ENCODE data around the gene MBOAT1.

Gene MBOAT1

DNA sequence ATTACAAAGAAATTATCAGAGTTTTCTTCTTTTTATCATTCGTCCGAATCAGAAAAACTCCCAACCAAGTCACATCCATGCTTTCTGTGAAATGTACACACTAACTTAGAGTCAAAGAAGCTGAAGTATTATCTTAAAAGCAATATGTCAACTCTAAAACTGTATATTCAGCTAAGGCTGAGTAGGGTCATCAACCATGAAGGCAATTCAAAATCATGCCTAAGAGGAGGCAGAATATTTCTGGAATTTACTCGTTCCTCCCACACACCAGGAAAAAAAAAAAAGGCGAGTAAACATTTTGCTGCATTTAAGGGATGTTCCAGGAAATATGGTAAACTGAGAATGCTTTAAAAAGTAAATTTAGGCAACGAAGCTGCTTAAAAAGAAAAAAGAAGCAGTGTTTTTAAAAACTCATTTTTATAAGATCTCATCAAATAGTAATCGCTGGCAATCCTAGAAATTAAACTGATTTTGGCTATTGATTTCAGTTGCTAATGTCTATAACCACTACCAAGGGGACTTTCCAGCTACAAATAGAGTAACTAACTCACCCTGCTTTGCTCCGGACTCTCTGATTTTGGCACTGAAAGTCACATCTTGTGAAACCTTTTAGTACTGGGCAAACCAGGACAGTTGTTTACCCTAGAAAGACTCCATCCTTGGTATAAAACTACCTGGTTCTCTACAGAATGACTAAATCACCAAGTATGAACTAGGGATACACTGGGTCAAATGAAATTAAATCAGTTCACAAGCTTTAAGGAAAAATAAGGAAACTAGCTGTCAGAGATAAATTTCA lies 82.8 kb downstream of the MBOAT1 start:
- DNase-seq, result no peak

DNA sequence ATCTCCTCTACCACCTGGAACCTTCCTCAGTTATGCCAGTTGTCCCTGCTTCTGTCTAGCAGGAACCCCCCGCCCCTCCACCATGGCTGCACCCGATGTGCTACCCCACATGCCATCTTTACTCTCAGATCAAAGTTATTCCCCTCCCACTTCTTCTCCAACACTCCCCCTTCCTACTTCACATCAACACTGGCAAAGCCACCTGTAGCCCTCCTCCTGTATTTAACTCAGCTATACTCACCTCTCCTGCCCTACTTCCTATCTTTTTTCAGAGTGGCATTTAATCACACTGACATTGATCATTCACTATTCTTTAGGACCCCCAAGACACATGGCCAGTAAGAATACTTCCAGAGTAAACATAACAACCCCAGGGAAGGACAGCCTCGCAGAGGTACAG lies 84.3 kb downstream of the MBOAT1 start:
- DNase-seq, result no peak

DNA sequence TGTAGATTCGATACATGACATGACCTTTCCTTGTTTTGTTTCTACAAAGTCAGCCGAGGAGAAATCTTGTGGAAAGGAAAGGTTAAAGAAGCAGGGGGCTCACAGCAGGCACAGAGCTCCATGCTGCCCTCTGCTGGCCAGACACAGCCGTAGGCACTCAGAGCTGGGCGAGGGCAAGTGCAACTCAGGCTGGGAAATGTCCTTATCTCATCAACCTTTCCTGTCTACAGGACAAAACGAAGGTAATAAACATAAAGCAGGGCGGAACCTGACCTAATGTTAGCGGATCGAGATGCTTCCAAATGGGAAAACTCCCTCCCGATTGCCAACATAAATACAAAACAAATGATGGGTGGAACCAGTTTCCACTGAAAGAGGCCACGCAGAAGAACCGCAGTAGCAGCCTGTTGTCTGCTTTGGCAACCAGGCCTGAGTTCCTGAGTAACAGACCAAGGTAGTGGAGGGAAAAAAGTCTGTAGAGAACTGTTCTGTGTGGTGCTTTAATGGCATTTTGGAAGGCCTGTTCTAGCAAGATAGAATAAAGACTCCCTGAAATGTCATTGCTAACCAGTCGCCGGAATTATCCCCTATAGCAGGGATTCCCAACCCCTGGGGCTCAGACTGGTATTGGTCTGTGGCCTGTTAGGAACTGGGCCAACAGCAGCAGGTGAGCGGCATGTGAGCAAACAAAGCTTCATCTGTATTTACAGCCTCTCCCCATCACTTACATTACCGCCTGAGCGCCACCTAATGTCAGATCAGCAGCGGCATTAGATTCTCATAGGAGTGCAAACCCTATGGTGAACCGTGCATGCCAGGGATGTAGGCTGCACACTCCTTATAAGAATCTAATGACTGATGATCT lies 85.2 kb downstream of the MBOAT1 start:
- DNase-seq, result peak; percentile 98

DNA sequence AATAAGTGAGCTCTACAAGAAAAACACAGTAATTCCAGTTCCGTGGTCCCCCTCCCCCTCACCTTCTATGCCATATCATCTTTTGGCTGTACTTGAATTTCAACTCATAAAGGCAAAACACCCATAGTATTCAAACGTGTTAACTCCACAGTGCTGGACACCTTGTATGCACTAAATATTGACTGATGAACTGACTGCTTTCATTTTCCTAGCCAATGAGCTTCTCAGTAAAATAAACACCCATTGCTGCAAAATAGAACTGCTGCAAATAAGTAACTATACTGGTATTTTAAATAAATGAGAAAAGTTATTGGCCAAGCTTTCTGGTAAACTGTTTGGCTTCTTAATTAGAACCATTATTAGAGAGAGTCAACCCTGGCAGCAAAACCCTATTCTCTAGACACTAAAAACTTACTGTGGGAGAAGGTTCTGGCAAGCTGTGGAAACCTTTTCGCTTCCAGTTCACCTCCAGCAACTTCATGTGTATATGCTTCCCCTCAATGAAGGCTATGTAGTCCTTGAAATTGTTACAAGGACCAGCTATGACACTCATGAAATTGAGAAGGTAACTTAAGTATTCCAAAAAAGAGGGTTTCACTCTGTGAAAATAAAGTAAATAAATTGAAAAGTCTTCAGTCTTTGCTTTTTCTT lies 86.0 kb downstream of the MBOAT1 start:
- no peak for DNase-seq

DNA sequence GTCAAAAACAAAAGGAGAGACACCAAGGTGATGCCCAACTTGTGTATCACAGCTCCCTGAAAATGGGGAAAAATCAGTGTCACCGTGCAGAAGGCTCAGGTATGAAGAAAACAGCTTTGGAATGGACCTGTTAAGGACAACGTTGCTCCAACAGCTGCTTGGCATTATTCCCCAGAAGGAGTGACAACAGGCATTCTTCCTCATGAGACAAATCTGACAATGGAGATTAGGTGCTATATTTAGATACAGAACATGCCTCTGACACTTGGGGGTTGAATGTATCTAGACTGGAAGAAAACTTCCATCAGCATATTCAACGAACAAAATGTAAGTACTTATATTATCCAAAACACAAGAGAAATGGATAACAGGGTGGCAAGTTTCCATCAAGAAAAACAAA lies 87.7 kb downstream of the MBOAT1 start:
- DNase-seq, result no peak

DNA sequence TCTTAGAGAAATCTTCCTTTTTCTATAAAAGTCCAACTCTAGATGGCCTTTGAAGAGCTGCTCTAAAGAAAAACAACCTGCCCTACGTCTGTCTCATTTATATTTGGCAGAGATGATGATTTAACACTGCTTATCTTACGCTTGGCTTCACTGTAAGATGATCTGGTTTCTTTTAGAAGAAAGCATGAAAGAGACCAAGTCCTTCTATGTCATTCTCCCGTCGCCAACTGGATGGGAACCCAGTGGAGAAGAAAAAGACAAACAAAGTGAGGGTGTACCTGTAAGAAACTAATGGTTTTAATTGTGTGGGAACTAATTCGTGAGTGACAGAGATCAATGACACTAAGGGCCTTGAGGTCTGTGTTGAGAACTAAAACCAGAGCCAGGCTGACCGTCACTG lies 92.8 kb downstream of the MBOAT1 start:
- DNase-seq, result peak; percentile 46

DNA sequence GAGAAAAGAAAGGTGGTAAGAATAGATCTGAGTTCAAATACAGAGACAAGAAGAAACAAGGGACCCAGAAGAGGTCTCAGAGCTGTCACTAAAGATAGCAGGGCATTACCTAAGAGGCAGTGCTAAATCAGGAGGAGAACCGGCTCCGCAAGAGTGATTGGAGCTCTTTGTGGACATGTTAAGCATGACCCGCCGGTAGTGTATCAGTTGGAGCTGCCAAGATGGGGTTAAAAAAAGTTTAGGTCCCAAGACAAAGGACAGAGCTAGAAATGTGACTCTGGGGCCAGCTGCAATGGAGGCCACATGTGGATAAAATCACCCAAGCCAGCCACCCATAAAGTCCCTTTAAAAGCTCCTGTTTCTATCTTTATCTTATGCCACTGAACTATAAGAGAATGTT lies 93.4 kb downstream of the MBOAT1 start:
- peak; percentile 30 for DNase-seq

DNA sequence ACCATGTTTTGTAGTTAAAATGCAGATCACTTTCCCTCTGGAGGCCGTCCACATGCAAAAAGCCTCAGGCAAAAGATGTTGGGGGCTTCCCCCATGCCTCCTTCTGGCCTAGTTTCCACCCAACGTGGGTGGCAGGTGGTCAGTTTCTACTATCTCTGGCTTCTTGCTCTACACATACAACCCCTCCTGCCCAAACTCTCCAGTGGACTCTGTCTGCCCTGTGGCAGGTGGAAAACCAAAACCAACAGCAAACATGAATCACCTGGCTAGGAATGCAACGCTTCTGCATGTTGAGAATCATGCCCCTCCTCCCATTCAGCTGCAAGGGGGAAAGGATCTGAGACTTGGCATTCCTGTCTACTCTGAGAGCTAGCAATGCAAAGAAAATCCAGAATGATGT lies 94.8 kb downstream of the MBOAT1 start:
- DNase-seq, result peak; percentile 22

DNA sequence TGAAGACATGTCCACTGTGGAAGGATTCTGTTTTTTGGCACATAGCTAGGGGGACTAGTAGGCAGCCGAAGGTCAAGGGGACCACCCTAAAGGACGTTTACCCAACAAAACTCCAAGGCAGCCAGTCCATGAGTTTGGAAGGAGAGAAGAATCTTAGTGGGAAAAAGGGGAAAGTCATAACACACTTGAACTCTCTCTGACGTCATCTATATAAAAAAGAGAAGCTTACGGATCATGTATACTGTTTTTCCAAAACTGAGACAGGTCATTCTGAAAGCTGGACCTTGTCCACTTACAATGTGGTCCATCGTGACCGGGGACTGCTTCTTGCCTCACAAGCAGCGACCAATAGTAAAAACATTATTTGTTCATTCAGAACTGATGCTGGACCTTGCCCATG lies 95.5 kb downstream of the MBOAT1 start:
- DNase-seq, result no peak

DNA sequence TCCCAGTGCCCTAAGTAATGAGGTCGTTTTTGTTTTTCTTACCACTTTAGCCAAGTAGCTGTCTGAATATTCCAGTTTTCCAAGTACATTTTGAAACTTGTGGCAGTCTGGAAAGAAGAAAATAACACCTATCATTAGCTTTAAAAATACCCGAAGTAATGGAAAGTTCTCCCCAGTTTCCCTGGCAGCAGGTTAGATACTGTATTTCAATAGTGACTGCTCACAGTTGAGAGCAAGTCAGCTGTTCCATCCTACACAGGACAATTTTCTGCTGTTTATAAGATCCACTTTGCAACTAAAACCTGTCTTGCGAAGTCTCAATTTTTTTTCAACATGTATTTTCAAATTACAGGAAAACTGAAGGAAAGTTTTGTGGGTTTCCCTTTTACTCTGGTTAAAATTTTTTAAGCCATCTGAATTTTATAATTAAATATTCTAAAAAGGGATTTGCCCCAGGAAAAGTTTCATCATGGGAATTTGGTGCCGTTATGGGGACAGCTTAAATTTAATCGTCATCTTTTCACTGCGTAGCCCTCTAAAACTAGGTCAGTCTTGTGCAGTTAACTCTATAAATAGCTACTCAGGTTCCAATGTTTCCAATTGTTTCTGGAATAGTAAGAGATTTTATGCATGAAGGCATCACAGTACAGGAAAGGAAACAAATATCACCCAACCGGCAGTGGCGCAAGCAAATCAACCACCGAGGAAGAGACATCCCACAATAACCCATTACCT lies 96.9 kb downstream of the MBOAT1 start:
- DNase-seq, result no peak

DNA sequence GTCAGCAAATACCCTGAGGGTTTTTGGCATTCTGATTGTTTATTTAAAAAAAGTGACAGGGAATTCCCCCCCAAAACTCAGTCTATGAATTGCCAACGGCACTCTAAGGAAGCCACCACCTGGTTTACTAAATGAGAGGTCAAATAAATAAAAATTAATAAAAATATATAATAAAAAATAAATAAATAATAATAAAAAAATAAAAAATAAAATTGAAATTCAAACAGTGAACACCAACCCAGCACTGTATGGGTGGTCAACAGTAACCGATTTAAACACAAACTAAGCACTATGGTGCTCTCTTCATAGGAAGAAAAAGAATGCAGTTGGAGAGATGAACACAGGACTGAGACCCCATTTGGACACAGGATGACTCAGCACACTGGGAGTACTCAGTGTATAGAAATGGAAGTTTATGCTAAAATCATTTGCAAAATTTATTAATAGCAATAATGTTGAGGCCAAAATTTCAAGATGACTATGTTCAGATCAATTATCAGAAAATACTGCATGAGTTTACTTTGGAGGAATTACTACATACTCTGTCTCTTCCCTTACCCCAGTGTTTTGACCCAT lies 98.5 kb downstream of the MBOAT1 start:
- no peak for DNase-seq

DNA sequence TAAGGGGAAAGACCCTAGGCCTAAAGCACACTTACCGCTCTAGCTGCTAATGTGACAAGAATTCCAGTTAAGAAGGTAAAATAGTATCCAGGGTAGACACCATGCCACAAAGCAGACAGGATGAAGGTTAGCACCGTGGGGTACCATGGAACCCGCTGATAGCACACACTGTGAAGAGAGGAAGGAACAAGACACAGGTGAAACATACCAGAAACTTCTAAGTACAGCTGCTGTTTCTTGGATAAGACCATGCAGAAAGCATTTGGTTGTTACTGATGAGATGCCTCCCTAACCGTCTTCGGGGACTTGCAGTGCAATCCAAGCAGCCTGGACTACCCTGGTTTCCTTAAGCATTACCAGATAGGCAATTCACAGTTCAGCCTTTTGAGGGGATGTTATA lies 99.4 kb downstream of the MBOAT1 start:
- DNase-seq, result no peak

DNA sequence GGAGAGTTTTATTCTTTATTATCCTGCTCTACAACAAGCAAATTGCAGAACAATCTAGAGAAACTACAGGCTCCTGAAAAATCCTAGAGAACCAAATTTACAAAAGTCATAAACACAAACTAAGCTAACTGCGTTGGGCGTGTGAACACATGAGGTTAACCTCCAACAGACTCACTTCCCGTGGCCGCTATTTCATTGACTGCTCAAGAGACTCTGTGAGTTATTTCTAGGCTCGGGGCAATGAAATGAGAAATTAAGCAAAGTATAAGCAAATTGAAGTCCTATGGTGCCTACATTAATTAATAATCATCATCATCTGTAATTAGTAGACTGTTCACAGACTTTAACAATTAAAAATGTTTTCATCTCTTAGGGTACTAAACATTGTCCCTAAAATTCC lies 100.0 kb downstream of the MBOAT1 start:
- no peak for DNase-seq

DNA sequence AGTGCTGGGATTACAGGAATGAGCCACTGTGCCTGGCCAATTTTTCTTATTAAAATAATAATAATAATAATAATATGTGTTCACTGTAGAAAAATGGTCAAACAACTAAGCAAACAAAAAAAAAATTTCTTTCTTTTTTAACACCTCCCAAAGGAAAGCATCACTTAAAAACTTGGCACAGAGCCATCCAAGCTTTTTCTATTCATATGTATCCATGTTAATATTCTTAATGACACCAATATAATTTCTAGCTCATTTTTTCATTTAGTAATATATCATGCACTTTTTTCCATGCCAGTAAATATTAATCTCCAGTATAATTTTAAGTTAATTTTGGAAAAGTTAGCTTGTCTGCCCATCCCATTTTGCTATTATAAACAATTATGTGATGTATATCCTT lies 101.8 kb downstream of the MBOAT1 start:
- no peak for DNase-seq

DNA sequence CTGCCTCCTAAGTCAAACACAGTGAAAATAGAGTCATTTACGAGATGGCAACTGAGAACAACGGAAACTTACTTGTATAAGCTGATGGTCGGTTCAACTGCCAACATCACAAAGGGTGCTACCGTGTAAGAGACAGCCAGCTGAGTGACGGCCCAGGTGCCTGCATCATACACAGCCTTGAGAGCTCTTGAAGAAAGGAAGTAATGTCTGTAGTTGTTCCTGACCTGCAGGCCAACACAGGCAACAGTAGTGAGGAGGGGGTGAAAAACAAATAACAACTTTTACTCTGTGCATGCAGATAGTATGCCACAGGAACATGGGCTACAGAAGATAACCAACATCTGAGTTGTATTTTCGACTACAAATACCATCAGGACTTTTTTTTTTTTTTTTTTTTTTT lies 102.7 kb downstream of the MBOAT1 start:
- DNase-seq, result no peak

DNA sequence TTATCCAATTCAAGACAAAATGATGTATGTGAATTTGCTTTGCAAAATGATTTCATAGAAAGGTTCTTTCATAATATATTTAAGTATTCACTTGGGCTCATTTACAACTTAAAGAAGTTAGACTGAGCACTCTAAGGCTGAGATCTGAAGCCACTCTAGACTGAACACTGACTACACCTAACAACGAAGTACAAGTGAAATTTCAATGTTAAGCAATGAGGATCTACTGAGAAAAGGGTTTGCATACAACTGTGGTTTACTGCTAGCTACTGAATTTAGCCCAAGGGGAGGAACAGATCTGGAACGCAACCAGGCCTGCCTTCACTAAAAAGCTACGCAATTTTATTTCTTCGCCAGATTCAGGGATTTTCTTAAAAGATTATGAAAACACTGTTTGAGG lies 106.4 kb downstream of the MBOAT1 start:
- DNase-seq, result no peak

DNA sequence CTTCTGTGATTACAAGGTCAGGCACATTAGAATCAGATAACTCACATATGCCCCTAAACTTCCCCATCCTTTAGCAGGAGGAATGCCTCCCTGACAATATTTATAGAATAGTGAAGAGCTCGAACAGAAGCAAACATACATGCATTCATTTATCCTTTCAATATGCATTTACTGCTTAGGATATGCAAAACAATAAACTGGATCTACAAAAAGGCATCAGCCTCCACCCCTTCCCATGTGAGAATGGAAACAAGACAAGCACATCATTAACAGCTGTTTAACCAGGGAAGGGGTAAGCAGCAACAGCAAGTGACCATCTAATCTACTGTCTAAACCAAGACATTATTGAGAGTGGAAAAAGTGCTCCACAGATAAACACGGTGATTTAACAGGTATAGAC lies 107.6 kb downstream of the MBOAT1 start:
- no peak for DNase-seq

DNA sequence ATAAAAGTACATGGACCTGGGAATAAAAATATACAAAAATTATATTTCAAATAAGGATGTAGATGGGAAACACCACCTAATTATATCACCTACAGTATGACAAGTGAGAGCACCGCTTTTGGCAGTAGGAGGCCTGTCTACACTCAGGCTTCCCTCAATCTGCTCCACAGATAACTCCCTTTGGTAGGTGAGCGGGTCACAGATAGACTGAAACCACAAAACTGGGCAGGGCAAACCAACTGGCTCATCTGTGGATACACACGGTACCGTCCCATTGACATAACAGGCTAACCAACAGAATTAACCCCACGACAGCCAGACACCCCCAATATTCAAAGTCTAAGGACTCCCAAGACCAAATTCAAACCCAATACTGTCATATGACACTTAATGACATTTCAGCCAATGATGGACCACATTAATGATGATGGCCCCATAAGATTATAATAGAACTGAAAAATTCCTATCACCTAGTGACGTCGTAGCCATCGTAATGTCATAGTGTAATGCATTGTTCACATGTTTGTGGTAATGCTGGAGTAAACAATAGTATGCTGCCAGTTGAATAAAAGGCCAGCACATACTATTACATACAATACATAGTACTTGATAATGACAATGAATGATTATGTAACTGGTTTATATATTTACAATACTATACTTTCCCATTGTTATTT lies 109.7 kb downstream of the MBOAT1 start:
- no peak for DNase-seq

DNA sequence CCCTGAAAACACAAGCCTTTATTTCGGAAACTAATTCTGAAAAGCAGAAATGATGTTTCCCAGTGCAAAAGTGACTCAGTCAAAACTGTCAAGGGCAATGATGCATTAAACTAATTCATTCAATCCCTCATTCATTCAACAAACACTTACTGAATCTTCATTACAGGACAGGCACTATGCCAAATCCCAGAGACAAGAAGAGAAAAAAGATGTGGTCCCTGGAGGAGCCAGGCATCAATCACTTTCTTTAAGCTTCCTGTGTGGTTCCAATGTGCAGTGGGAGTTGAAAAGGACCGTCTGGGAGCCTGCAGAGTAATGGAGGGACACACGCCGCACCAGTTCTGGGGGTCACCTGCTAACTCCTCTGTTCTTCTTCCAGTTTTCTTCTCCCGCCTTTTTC lies 113.1 kb downstream of the MBOAT1 start:
- peak; percentile 16 for DNase-seq

DNA sequence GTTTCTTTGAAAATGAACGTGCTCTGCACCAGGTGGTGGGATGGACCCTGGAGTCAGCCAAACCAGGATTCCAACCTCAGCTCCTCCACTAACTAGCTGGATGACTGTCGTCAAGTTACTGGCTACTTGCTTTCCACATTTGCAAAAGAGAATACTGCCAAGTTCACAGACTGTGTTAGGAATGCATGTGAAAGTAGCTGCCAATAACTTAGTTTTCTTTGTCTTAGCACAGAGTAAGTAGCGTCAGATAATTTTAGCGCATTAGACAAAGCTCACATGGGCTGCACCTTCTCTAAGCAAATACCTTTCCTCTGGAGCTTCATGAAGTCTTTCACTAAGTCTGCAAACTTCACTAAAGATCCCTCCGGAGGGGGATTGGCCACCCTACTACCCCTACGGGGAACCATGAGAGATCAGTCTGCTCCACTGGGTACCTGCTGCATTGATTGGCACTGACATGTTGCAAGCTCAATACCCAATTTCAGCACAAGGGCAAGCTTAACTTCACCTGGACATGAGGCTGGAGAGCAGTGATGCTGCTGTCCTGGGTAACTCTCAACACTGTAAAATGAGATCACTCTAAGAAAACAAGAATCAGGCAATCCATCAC lies 113.9 kb downstream of the MBOAT1 start:
- no peak for DNase-seq

DNA sequence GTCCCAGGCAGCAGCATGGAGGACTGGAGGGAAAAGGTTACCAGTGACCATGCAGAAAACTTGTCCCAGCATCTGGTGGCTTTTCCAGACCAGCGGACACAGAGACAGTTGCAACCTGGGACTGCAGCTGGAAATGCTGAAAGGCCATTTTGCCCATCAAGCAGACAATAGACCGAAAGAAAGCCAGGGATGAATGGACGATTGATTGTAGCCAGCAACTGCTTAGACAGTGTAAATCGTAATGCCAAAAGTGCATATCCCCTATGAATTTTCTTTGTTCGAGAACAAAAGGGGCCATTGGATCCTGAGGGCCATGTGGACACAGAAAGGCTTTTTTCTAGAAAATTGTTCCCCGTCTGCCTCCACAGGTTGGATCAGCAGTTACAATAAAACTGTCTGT lies 115.7 kb downstream of the MBOAT1 start:
- no peak for DNase-seq

DNA sequence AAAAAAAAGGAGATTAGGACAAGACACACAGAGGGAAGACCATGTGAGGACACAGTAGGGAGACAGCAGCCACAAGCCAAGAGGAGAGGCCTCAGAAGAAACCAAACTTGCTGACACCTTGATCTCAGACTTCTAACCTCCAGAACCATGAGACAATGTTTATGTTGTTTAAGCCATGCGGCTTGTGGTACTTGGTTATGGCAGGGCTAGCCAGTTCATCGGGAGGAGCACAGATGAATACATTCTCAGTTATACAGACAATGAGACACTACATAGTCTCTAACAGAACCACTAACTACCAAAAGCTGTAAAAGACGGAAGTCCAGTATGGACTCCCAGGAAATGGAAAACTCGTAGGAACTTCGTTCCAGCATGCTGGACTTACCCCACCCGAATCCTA lies 116.8 kb downstream of the MBOAT1 start:
- DNase-seq, result no peak

Measured in NCI-H69 (cell line).